ENCODE data around the gene PLCH2.
"Not testable (repeated sequence)": the region's sequence is repeated elsewhere in the genome, so short reads cannot be mapped to it uniquely, and the experiment has no call there.

PLCH2 gene

GRCh38 chr1:2443277-2444137 is 32.6 kb upstream of the PLCH2 start:
- no peak for DNase-seq

- DNase-seq: no peak
Observed at GRCh38 chr1:2444138-2444591, 31.9 kb upstream of the PLCH2 start.

- no peak for DNase-seq
Observed at GRCh38 chr1:2445162-2445822, 30.8 kb upstream of the PLCH2 start.

- DNase-seq: no peak
Observed at GRCh38 chr1:2445823-2446215, 30.3 kb upstream of the PLCH2 start.

- no peak for DNase-seq
Observed at GRCh38 chr1:2446394-2446793, 29.7 kb upstream of the PLCH2 start.

- no peak for DNase-seq
Observed at GRCh38 chr1:2446861-2447260, 29.2 kb upstream of the PLCH2 start.

GRCh38 chr1:2447276-2448097 is 28.6 kb upstream of the PLCH2 start:
- DNase-seq: no peak

- DNase-seq: no peak
Observed at GRCh38 chr1:2448098-2448445, 28.0 kb upstream of the PLCH2 start.

- no peak for DNase-seq
Observed at GRCh38 chr1:2449636-2450454, 26.2 kb upstream of the PLCH2 start.

- DNase-seq: peak; percentile 22
Observed at GRCh38 chr1:2451741-2452140, 24.3 kb upstream of the PLCH2 start.

GRCh38 chr1:2452201-2452931 is 23.7 kb upstream of the PLCH2 start:
- DNase-seq: peak; percentile 87

- DNase-seq: no peak
Observed at GRCh38 chr1:2452932-2453315, 23.2 kb upstream of the PLCH2 start.

GRCh38 chr1:2454227-2454626 is 21.9 kb upstream of the PLCH2 start:
- DNase-seq: no peak

GRCh38 chr1:2455757-2456156 is 20.3 kb upstream of the PLCH2 start:
- DNase-seq: no peak

GRCh38 chr1:2457444-2457843 is 18.6 kb upstream of the PLCH2 start:
- no peak for DNase-seq

- DNase-seq: no peak
Observed at GRCh38 chr1:2458687-2459086, 17.4 kb upstream of the PLCH2 start.

- DNase-seq: not testable (repeated sequence)
Observed at GRCh38 chr1:2459102-2459753, 16.9 kb upstream of the PLCH2 start.

- DNase-seq: no peak
Observed at GRCh38 chr1:2459757-2460156, 16.3 kb upstream of the PLCH2 start.

- DNase-seq: no peak
Observed at GRCh38 chr1:2460203-2460602, 15.9 kb upstream of the PLCH2 start.

GRCh38 chr1:2460996-2461751 is 14.9 kb upstream of the PLCH2 start:
- no peak for DNase-seq

- no peak for DNase-seq
Observed at GRCh38 chr1:2462819-2463218, 13.3 kb upstream of the PLCH2 start.
